GM21723 (cell line): ENCODE results near the gene B4GALNT2.
"Not testable (repeated sequence)": the region's sequence is repeated elsewhere in the genome, so short reads cannot be mapped to it uniquely, and the experiment has no call there.

Experiments used
- ATAC-seq: cut with Tn5 transposase; IDR thresholded peaks from one replicate; pipeline ENCODE4 v1.9.1; 2021; ENCODE audit warnings: mild to moderate bottlenecking, moderate library complexity; ENCODE audit not compliant: unreplicated experiment

Gene B4GALNT2

GRCh38 chr17:49180303-49180702, 47.7 kb downstream of the B4GALNT2 start:
- ATAC-seq: no peak

GRCh38 chr17:49180998-49181635, 48.5 kb downstream of the B4GALNT2 start:
- no peak for ATAC-seq

- no peak for ATAC-seq
Observed at GRCh38 chr17:49183341-49183740, 50.8 kb downstream of the B4GALNT2 start.

GRCh38 chr17:49183801-49184200, 51.2 kb downstream of the B4GALNT2 start:
- no peak for ATAC-seq

GRCh38 chr17:49184522-49184921, 52.0 kb downstream of the B4GALNT2 start:
- not testable (repeated sequence) for ATAC-seq

GRCh38 chr17:49185381-49185780, 52.8 kb downstream of the B4GALNT2 start:
- ATAC-seq: not testable (repeated sequence)

GRCh38 chr17:49187301-49187700, 54.7 kb downstream of the B4GALNT2 start:
- no peak for ATAC-seq

- ATAC-seq: no peak
Observed at GRCh38 chr17:49190932-49191331, 58.4 kb downstream of the B4GALNT2 start.

- ATAC-seq: peak; percentile 5
Observed at GRCh38 chr17:49191409-49191916, 58.9 kb downstream of the B4GALNT2 start.

GRCh38 chr17:49191917-49192741, 59.6 kb downstream of the B4GALNT2 start:
- peak; percentile 48 for ATAC-seq

- no peak for ATAC-seq
Observed at GRCh38 chr17:49193513-49194296, 61.1 kb downstream of the B4GALNT2 start.

GRCh38 chr17:49194297-49194607, 61.7 kb downstream of the B4GALNT2 start:
- ATAC-seq: no peak

GRCh38 chr17:49195751-49196150, 63.2 kb downstream of the B4GALNT2 start:
- ATAC-seq: no peak

- no peak for ATAC-seq
Observed at GRCh38 chr17:49196520-49196919, 64.0 kb downstream of the B4GALNT2 start.

- no peak for ATAC-seq
Observed at GRCh38 chr17:49197346-49197998, 64.9 kb downstream of the B4GALNT2 start.

GRCh38 chr17:49198211-49198610, 65.6 kb downstream of the B4GALNT2 start:
- ATAC-seq: no peak

GRCh38 chr17:49200423-49201083, 68.0 kb downstream of the B4GALNT2 start:
- no peak for ATAC-seq

- no peak for ATAC-seq
Observed at GRCh38 chr17:49201481-49201927, 68.9 kb downstream of the B4GALNT2 start.

- no peak for ATAC-seq
Observed at GRCh38 chr17:49203796-49204195, 71.2 kb downstream of the B4GALNT2 start.

- ATAC-seq: no peak
Observed at GRCh38 chr17:49204516-49204915, 71.9 kb downstream of the B4GALNT2 start.
